ENCODE results near the gene ZNF460. TPM values are rescaled to one million over a fixed set of nuclear protein-coding genes. Genes with fewer than 3 reads are reported as not detected.

The ZNF460 gene
- total RNA-seq, 1 experiment from 2014 or later: 65.9 TPM

GRCh38 chr19:57338877-57339276 is 58.6 kb downstream of the ZNF460 start:
- no peak for TF ChIP-seq CTCF (conservative IDR thresholded peaks at IDR 0.05)
- DNase-seq: no peak
- no CpG with 5 or more reads among the region's 3 CpGs for WGBS (ENCODE audit: extremely low coverage, insufficient read length, low lambda C conversion rate)

More at GRCh38 chr19:57338877-57339276, 58.6 kb downstream of the ZNF460 start:
- no peak overlapping the region for H4K91ac ChIP-seq (ENCODE audit: insufficient read length, low read depth, low read length)
- no peak overlapping the region for H3K4me3 Mint-ChIP-seq
- H3K4me1 Mint-ChIP-seq: no peaks in the 10 kb centered on the region; a peak in 1 of 4 replicates
- H3K27me3 ChIP-seq (ENCODE audit: insufficient read depth, low read length): no peaks in the 10 kb centered on the region
- H4K8ac ChIP-seq (replicated peaks; ENCODE audit: insufficient read length, low read depth, low read length): no peak overlapping the region
- H3K9me3 Mint-ChIP-seq: no peaks in the 10 kb centered on the region
- no peak overlapping the region for H3K27ac Mint-ChIP-seq
- H3K9ac ChIP-seq (ENCODE audit: extremely low read depth, insufficient read length, low read length): no peak overlapping the region
- no peaks in the 10 kb centered on the region for H4K20me1 ChIP-seq (ENCODE audit: control insufficient read depth, insufficient read depth, insufficient read length)
- H2BK20ac ChIP-seq (ENCODE audit: low read depth, low read length, poor library complexity, severe bottlenecking): no peak overlapping the region
- no peaks in the 10 kb centered on the region for H3K23me2 ChIP-seq (ENCODE audit: insufficient read length, low read depth, low read length, poor library complexity, severe bottlenecking)
- no peaks in the 10 kb centered on the region for H3K79me2 ChIP-seq (ENCODE audit: insufficient read depth, low read length)
- H3K4me2 ChIP-seq (ENCODE audit: insufficient read depth, insufficient read length, low read length): no peak overlapping the region
- no peak overlapping the region for H2BK120ac ChIP-seq (ENCODE audit: low read depth, low read length, poor library complexity, severe bottlenecking)
- H3K79me1 ChIP-seq (ENCODE audit: insufficient read depth, low read depth, low read length, poor library complexity, severe bottlenecking): no peaks in the 10 kb centered on the region
- no peak overlapping the region for H2BK12ac ChIP-seq (ENCODE audit: insufficient read length, low read depth, low read length)
- H3K36me3 Mint-ChIP-seq (ENCODE audit: insufficient read depth in 1 of 3, low read depth in 3 of 3): no peaks in the 10 kb centered on the region
- no peak overlapping the region for H3T11ph ChIP-seq (ENCODE audit: low read length)
- no peak overlapping the region for H3K14ac ChIP-seq (ENCODE audit: insufficient read depth, low read length)
- no peak overlapping the region for H3K23ac ChIP-seq (ENCODE audit: insufficient read length, low read depth, low read length)
- no peak overlapping the region for H2AK5ac ChIP-seq (ENCODE audit: insufficient read length, low read length)
- H4K5ac ChIP-seq (ENCODE audit: insufficient read length, low read depth, low read length): no peak overlapping the region
- no peak overlapping the region for H3K56ac ChIP-seq (ENCODE audit: insufficient read length, low read depth, low read length)
- no peak overlapping the region for H3K27ac ChIP-seq (ENCODE audit: insufficient read length, low read depth, low read length)
- no peak overlapping the region for H2AFZ ChIP-seq (ENCODE audit: low read length)
- H3K9me3 ChIP-seq (ENCODE audit: control insufficient read depth, low read depth, low read length): no peaks in the 10 kb centered on the region
- H3K4ac ChIP-seq (ENCODE audit: low read depth, low read length): no peak overlapping the region
- H3K18ac ChIP-seq (ENCODE audit: insufficient read length, low read depth, low read length): no peak overlapping the region
- H3K27me3 Mint-ChIP-seq (ENCODE audit: low read depth): peaks cover 14% of the 10 kb centered on the region
- H2BK15ac ChIP-seq (ENCODE audit: low read depth, low read length): no peak overlapping the region
- H2BK5ac ChIP-seq (ENCODE audit: insufficient read length, low read length): no peak overlapping the region
- no peaks in the 10 kb centered on the region for H3K4me1 ChIP-seq (ENCODE audit: insufficient read depth, low read length)
